Globus pallidus (tissue), 1 donor: Measurements from ENCODE around the gene LRRK1.

ENCODE experiments used
- DNase-seq: peaks from one replicate; pipeline ENCODE4 v3.0.0-alpha.2; 2015; ENCODE audit warnings: low spot score

Gene LRRK1

GRCh38 chr15:101023501-101024072 lies 104.4 kb downstream of the LRRK1 start:
- DNase-seq: no peak

GRCh38 chr15:101024073-101024695 lies 105.0 kb downstream of the LRRK1 start:
- DNase-seq: no peak

- DNase-seq: no peak
Observed at GRCh38 chr15:101024706-101025500, 105.7 kb downstream of the LRRK1 start.

- no peak for DNase-seq
Observed at GRCh38 chr15:101025501-101025885, 106.3 kb downstream of the LRRK1 start.

- DNase-seq: no peak
Observed at GRCh38 chr15:101025896-101026631, 106.9 kb downstream of the LRRK1 start.

GRCh38 chr15:101026656-101027272 lies 107.6 kb downstream of the LRRK1 start:
- no peak for DNase-seq

GRCh38 chr15:101027273-101027901 lies 108.2 kb downstream of the LRRK1 start:
- no peak for DNase-seq

- DNase-seq: no peak
Observed at GRCh38 chr15:101027920-101028319, 108.8 kb downstream of the LRRK1 start.

GRCh38 chr15:101028321-101028720 lies 109.2 kb downstream of the LRRK1 start:
- no peak for DNase-seq

- DNase-seq: no peak
Observed at GRCh38 chr15:101028772-101029438, 109.7 kb downstream of the LRRK1 start.

- DNase-seq: no peak
Observed at GRCh38 chr15:101029971-101030661, 111.0 kb downstream of the LRRK1 start.

GRCh38 chr15:101031213-101031612 lies 112.1 kb downstream of the LRRK1 start:
- DNase-seq: no peak

- no peak for DNase-seq
Observed at GRCh38 chr15:101033801-101034200, 114.6 kb downstream of the LRRK1 start.

- no peak for DNase-seq
Observed at GRCh38 chr15:101035611-101036010, 116.5 kb downstream of the LRRK1 start.

- DNase-seq: no peak
Observed at GRCh38 chr15:101036189-101036588, 117.0 kb downstream of the LRRK1 start.

GRCh38 chr15:101037090-101037830 lies 118.1 kb downstream of the LRRK1 start:
- no peak for DNase-seq

GRCh38 chr15:101038327-101039003 lies 119.3 kb downstream of the LRRK1 start:
- no peak for DNase-seq

GRCh38 chr15:101039461-101039860 lies 120.3 kb downstream of the LRRK1 start:
- DNase-seq: no peak

GRCh38 chr15:101042320-101042719 lies 123.2 kb downstream of the LRRK1 start:
- no peak for DNase-seq
